GM21528 (cell line): Measurements from ENCODE around the gene PPP1R37.
"Not testable (repeated sequence)": the region's sequence is repeated elsewhere in the genome, so short reads cannot be mapped to it uniquely, and the experiment has no call there.

Experiments used
- ATAC-seq: cut with Tn5 transposase; IDR thresholded peaks from one replicate; pipeline ENCODE4 v1.9.1; 2021; ENCODE audit warnings: mild to moderate bottlenecking, moderate library complexity; ENCODE audit not compliant: unreplicated experiment, low FRiP score

Gene PPP1R37

GRCh38 chr19:45094137-45094536 is 1.2 kb downstream of the PPP1R37 start:
- no peak for ATAC-seq

- no peak for ATAC-seq
These were observed 1.7 kb downstream of the PPP1R37 start for GRCh38 chr19:45094707-45095106.

- no peak for ATAC-seq
These were observed 2.8 kb downstream of the PPP1R37 start for GRCh38 chr19:45095496-45096413.

- ATAC-seq = no peak
These were observed 3.7 kb downstream of the PPP1R37 start for GRCh38 chr19:45096700-45097099.

- no peak for ATAC-seq
These were observed 4.4 kb downstream of the PPP1R37 start for GRCh38 chr19:45097450-45097775.

GRCh38 chr19:45097776-45098520 is 5.0 kb downstream of the PPP1R37 start:
- ATAC-seq = no peak

GRCh38 chr19:45098521-45099466 is 5.8 kb downstream of the PPP1R37 start:
- no peak for ATAC-seq

- no peak for ATAC-seq
These were observed 6.7 kb downstream of the PPP1R37 start for GRCh38 chr19:45099467-45100191.

GRCh38 chr19:45100201-45100600 is 7.2 kb downstream of the PPP1R37 start:
- ATAC-seq = no peak

GRCh38 chr19:45100846-45101252 is 7.9 kb downstream of the PPP1R37 start:
- no peak for ATAC-seq

GRCh38 chr19:45101806-45102205 is 8.8 kb downstream of the PPP1R37 start:
- ATAC-seq = no peak

GRCh38 chr19:45102481-45102880 is 9.5 kb downstream of the PPP1R37 start:
- ATAC-seq = no peak

- no peak for ATAC-seq
These were observed 10.2 kb downstream of the PPP1R37 start for GRCh38 chr19:45103156-45103507.

- no peak for ATAC-seq
These were observed 10.7 kb downstream of the PPP1R37 start for GRCh38 chr19:45103508-45104319.

- no peak for ATAC-seq
These were observed 11.8 kb downstream of the PPP1R37 start for GRCh38 chr19:45104658-45105349.

GRCh38 chr19:45106363-45106762 is 13.4 kb downstream of the PPP1R37 start:
- ATAC-seq = not testable (repeated sequence)

GRCh38 chr19:45107621-45108150 is 14.7 kb downstream of the PPP1R37 start:
- ATAC-seq = no peak

- ATAC-seq = no peak
These were observed 17.9 kb downstream of the PPP1R37 start for GRCh38 chr19:45110851-45111266.
